NB4 (cell line): Measurements from ENCODE around the gene EPB41L1.

Experiments used
- MAX ChIP-seq: IDR thresholded peaks from 2 replicates; pipeline ENCODE4 v1.6.1; 2011; ENCODE audit warnings: low read depth, low read length
- POLR2A ChIP-seq: IDR thresholded peaks from 2 replicates; pipeline ENCODE4 v1.6.1; 2011; ENCODE audit warnings: mild to moderate bottlenecking; ENCODE audit not compliant: insufficient read length; ENCODE audit errors: extremely low read depth
- TF ChIP-seq, protein P1 (sequence below): IDR thresholded peaks from one replicate; pipeline ENCODE4 v1.5.1; 2012; ENCODE audit warnings: low read depth, low read length

GRCh38 chr20:36147690-36148089, 6.8 kb upstream of the EPB41L1 start:
- TF ChIP-seq, protein P1, sequence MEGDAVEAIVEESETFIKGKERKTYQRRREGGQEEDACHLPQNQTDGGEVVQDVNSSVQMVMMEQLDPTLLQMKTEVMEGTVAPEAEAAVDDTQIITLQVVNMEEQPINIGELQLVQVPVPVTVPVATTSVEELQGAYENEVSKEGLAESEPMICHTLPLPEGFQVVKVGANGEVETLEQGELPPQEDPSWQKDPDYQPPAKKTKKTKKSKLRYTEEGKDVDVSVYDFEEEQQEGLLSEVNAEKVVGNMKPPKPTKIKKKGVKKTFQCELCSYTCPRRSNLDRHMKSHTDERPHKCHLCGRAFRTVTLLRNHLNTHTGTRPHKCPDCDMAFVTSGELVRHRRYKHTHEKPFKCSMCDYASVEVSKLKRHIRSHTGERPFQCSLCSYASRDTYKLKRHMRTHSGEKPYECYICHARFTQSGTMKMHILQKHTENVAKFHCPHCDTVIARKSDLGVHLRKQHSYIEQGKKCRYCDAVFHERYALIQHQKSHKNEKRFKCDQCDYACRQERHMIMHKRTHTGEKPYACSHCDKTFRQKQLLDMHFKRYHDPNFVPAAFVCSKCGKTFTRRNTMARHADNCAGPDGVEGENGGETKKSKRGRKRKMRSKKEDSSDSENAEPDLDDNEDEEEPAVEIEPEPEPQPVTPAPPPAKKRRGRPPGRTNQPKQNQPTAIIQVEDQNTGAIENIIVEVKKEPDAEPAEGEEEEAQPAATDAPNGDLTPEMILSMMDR = no peak
- TF ChIP-seq POLR2A (no peak), MAX (no peak)
